Esophagus squamous epithelium (tissue), 5 donors: Measurements from ENCODE around the gene TOR4A. TPM values are rescaled to one million over a fixed set of nuclear protein-coding genes. Genes with fewer than 3 reads are reported as not detected.

ENCODE experiments used
- DNase-seq: peaks from one replicate; lab custom pipeline; 2025; lab: John Stamatoyannopoulos, UW
- H3K27ac ChIP-seq, 4 donors: fragments of 200-600 bp; sonication (generic); one replicate each; pipeline ENCODE4 v1.5.1; 2016 to 2019; ENCODE audit warnings: mild to moderate bottlenecking in 1 of 4
- H3K27me3 ChIP-seq, 4 donors: fragments of 200-600 bp; sonication (generic); 1 replicate in 3 of 4; 2 replicates in 1 of 4; pipeline versions ENCODE4 v1.5.1 to v1.6.0; 2017 to 2021; ENCODE audit warnings: antibody characterized with exemption in 1 of 4
- H3K36me3 ChIP-seq, 3 donors: fragments of 200-600 bp; sonication (generic); one replicate each; pipeline ENCODE4 v1.5.1; 2016 to 2019
- H3K4me1 ChIP-seq, 3 donors: fragments of 200-600 bp; sonication (generic); one replicate each; pipeline ENCODE4 v1.5.1; 2017 to 2019
- H3K4me3 ChIP-seq, 4 donors: fragments of 200-600 bp; sonication (generic); 1 replicate in 3 of 4; 2 replicates in 1 of 4; pipeline ENCODE4 v1.5.1; 2016 to 2019; ENCODE audit warnings: mild to moderate bottlenecking in 2 of 4, moderate library complexity in 1 of 4
- H3K9me3 ChIP-seq, 3 donors: fragments of 200-600 bp; sonication (generic); one replicate each; pipeline ENCODE4 v1.5.1; 2016 to 2019
- POLR2A ChIP-seq, 4 donors: fragments of 450-650 bp; IDR thresholded peaks; one replicate each; pipeline ENCODE4 v1.6.1; 2017; ENCODE audit warnings: antibody characterized with exemption in 4 of 4, mild to moderate bottlenecking in 4 of 4, moderate library complexity in 3 of 4
- WGBS, 2 donors: methylation state at CpG; one replicate each; pipeline ENCODE4 v1.1.5; 2018; 5-methylcytosine and 5-hydroxymethylcytosine counted together
- intact Hi-C: fragments of 100-400 bp; cut with DNase I; formaldehyde crosslinking; loops from one replicate; pipeline ENCODE4 v1.15.0; 2022
- total RNA-seq, 4 donors: library from RNA; depleted of rRNA; stranded (reverse); fragments of >200 nt; gene quantifications; one replicate each; pipeline ENCODE4 v1.1.0, GENCODE V29; 2016
- TF ChIP-seq, protein P1 (sequence below), 6 experiments: fragments of 450-650 bp in 4 of 6; fragments of 200-600 bp in 2 of 6; sonication (generic) in 2 of 6; IDR thresholded peaks; one replicate each; pipeline ENCODE4 v1.5.1; 2016 to 2019; ENCODE audit warnings: antibody characterized with exemption in 6 of 6, mild to moderate bottlenecking in 4 of 6, moderate library complexity in 4 of 6
- donor health status: DM: yes; HTN: yes; CAD: no.

The TOR4A gene
- total RNA-seq, 4 donors from 2014 or later: 8.8 to 17.5 (median 13.5) TPM

DNA sequence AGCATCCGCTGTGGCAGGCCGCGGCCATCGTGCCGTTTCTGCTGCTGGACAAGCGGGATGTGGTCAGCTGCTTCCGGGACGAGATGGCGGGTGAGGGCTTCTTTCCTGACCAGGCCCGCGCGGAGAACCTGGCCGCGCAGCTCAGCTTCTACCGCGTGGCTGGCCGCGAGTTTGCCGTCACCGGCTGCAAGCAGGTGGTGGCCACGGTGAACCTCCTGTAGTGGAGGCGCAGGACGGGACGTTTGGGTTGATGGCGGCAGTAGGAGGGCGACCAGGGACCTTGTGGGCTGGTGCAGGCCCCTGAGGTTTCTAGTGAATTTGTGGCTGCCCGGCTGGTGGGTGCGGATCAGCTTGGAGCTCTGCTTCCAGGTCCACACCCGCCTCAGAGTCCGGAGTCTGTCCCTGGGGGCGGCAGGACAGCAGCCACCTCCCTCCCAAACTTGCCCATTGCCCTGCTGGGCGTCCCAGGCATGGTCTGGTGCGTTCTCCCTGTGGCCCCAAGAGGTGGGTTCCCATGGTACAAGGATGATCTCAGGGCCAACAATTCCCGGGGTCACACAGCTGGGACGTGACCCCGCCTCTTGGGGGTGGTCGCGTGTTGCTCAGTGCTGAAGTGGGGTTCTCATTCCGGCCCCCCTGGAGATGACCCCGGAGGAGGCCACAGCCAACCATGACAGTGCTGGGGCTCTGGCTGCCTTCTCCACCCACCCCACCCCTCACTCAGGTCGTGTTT lies 2.4 kb downstream of the TOR4A start:
- WGBS, 2 donors: 82 to 93% methylated on average over 16 to 22 of the region's 41 CpGs
- Histone ChIP-seq H3K27ac (no peak overlapping the region), H3K36me3 (peaks cover 0 to 43% (median 0%) of the 10 kb centered on the region in 3 donors), H3K4me3 (no peak overlapping the region), H3K9me3 (no peaks in the 10 kb centered on the region), H3K4me1 (peaks cover 26 to 58% (median 44%) of the 10 kb centered on the region in 3 donors), H3K27me3 (peaks cover 0 to 50% (median 0%) of the 10 kb centered on the region in 4 donors)
- intact Hi-C loops: no loop called here
- TF ChIP-seq POLR2A (IDR thresholded peaks at IDR 0.05): no peak
- TF ChIP-seq, protein P1, sequence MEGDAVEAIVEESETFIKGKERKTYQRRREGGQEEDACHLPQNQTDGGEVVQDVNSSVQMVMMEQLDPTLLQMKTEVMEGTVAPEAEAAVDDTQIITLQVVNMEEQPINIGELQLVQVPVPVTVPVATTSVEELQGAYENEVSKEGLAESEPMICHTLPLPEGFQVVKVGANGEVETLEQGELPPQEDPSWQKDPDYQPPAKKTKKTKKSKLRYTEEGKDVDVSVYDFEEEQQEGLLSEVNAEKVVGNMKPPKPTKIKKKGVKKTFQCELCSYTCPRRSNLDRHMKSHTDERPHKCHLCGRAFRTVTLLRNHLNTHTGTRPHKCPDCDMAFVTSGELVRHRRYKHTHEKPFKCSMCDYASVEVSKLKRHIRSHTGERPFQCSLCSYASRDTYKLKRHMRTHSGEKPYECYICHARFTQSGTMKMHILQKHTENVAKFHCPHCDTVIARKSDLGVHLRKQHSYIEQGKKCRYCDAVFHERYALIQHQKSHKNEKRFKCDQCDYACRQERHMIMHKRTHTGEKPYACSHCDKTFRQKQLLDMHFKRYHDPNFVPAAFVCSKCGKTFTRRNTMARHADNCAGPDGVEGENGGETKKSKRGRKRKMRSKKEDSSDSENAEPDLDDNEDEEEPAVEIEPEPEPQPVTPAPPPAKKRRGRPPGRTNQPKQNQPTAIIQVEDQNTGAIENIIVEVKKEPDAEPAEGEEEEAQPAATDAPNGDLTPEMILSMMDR (IDR thresholded peaks at IDR 0.05): no peak
- DNase-seq: no peak

GRCh38 chr9:137280474-137281344 lies 3.2 kb downstream of the TOR4A start:
- H3K27ac ChIP-seq: no peak overlapping the region
- WGBS, 2 donors: 72 to 83% methylated on average over 8 to 18 of the region's 85 CpGs
- intact Hi-C loops: no loop called here
- peak overlapping the region in 2 of 4 donors; percentile 16 to 48 for H3K4me3 ChIP-seq
- peaks cover 24 to 50% (median 40%) of the 10 kb centered on the region in 3 donors for H3K4me1 ChIP-seq
- DNase-seq: no peak
- H3K9me3 ChIP-seq: no peaks in the 10 kb centered on the region
- H3K36me3 ChIP-seq: peaks cover 0 to 43% (median 0%) of the 10 kb centered on the region in 3 donors
- no peak for TF ChIP-seq POLR2A (IDR thresholded peaks at IDR 0.05)
- TF ChIP-seq, protein P1 (IDR thresholded peaks at IDR 0.05): peak; percentile 15 to 54 (median 24)
- H3K27me3 ChIP-seq: peaks cover 0 to 50% (median 0%) of the 10 kb centered on the region in 4 donors

GRCh38 chr9:137281345-137282116 lies 4.0 kb downstream of the TOR4A start:
- Histone ChIP-seq H3K4me1 (peaks cover 16 to 42% (median 31%) of the 10 kb centered on the region in 3 donors), H3K27me3 (peaks cover 0 to 50% (median 0%) of the 10 kb centered on the region in 4 donors), H3K4me3 (peak overlapping the region in 1 of 4 donors; percentile 48), H3K36me3 (peaks cover 0 to 43% (median 0%) of the 10 kb centered on the region in 3 donors), H3K27ac (no peak overlapping the region), H3K9me3 (no peaks in the 10 kb centered on the region)
- TF ChIP-seq POLR2A (IDR thresholded peaks at IDR 0.05): no peak
- TF ChIP-seq, protein P1 (IDR thresholded peaks at IDR 0.05): no peak
- intact Hi-C loops: no loop called here
- 62 to 66% methylated on average over 2 to 7 of the region's 39 CpGs for WGBS, 2 donors
- DNase-seq: no peak

DNA sequence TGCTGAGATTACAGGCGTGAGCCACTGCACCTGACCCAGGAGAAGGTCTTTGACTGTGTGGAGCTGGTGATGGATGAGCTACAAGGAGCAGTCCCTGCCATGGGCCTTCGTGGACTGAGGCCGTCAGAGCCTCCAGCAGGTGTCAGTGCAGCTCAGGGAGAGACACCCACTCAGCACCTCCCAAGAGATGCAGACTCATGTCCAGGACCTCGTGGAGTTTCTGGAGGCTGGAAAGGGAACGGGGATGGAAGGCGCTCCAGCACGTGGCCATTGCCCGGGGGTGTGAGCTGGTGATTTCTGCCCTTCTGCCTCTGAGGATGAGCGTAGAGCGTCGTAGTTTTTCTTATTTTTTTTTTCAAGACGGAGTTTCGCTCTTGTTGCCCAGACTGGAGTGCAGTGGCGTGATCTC lies 9.5 kb downstream of the TOR4A start:
- no peaks in the 10 kb centered on the region for H3K4me1 ChIP-seq
- no peak for DNase-seq
- H3K27me3 ChIP-seq: peaks cover 0 to 2% (median 0%) of the 10 kb centered on the region in 4 donors
- H3K4me3 ChIP-seq: no peak overlapping the region
- 52 to 75% methylated on average over 7 to 10 of the region's 14 CpGs for WGBS, 2 donors
- H3K36me3 ChIP-seq: peaks cover 0 to 14% (median 0%) of the 10 kb centered on the region in 3 donors
- no peak for TF ChIP-seq POLR2A (IDR thresholded peaks at IDR 0.05)
- TF ChIP-seq, protein P1 (IDR thresholded peaks at IDR 0.05): peak in 5 of 6 experiments; percentile 44 to 78 (median 61)
- intact Hi-C loops: no loop called here
- H3K9me3 ChIP-seq: no peaks in the 10 kb centered on the region
- no peak overlapping the region for H3K27ac ChIP-seq
